ENCODE measurements around the gene UBR7.
"Not testable (repeated sequence)": the region's sequence is repeated elsewhere in the genome, so short reads cannot be mapped to it uniquely, and the experiment has no call there.

The UBR7 gene

DNA sequence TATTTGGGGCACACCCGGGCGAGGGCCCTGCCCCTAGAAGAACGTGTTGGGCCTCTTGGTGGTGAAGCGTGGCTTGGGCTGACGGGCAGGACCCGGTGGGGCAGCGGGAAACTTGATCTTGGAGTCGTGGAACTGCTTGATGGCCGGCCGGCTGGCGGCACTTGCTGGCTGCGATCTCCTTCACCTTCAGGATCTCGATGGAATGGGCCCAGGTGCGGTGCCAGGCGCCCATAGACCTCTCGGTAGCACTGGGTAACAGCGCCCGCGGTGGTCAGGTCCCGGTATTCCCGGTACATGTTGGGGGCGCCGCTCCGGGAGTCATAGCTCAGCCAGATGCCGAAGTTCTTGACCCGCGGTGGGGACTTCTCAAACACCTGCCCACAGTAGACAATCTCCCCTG lies 16.5 kb downstream of the UBR7 start:
- Mint-ChIP-seq H3K9me3 (no peaks in the 10 kb centered on the region), H3K4me1 (no peaks in the 10 kb centered on the region), H3K27ac (no peak overlapping the region), H3K36me3 (peaks cover 99% of the 10 kb centered on the region), H3K4me3 (no peak overlapping the region)
- no peak for ATAC-seq
- DNase-seq (ENCODE audit: low spot score in 2 of 2) = no peak

DNA sequence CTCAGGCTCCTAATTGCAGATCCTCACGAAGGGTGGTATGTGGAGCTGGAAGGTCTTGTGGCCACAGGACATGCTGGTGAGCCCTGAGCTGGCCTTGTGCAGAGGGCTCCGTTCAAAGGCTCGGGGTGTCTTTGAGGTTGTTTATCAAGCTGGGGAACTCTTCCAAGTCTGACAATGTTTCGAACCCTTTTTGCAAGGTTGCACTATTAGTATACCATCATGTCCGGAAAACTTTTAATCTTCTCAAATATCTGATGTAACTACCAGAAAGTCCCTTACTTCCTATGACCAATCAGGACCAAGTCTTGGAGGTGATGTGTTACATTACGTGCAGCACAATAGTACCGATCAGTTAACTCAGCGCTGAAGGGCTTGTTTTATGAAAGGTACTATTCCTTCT lies 21.5 kb downstream of the UBR7 start:
- no peak for DNase-seq (ENCODE audit: low spot score in 2 of 2)
- no peak for ATAC-seq
- Mint-ChIP-seq H3K36me3 (peaks cover 63% of the 10 kb centered on the region), H3K4me1 (peaks cover 17% of the 10 kb centered on the region), H3K9me3 (no peaks in the 10 kb centered on the region), H3K27ac (no peak overlapping the region), H3K4me3 (no peak overlapping the region)

DNA sequence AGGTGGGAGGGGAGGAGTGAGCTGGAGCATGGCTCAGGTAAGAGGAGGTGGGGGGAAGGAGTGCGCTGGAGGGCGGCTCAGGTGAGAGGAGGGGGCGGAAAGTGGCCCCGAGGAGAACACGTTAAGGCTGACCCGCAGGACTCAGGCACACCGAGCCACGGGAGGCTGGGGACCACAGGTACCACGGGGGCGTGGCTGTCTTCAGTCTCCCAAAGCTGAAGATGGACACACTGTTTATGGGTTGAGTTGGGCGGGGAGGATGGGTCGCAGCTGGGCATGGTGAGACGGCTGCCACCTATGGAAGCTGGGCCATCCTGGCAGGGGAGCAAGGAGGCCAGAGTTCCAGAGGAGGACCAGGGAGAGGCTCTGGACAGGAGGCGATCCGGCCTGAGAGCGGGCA lies 23.5 kb downstream of the UBR7 start:
- peak overlapping the region; percentile 33 for H3K4me3 Mint-ChIP-seq
- ATAC-seq = peak; percentile 25
- peaks cover 25% of the 10 kb centered on the region for H3K4me1 Mint-ChIP-seq

DNA sequence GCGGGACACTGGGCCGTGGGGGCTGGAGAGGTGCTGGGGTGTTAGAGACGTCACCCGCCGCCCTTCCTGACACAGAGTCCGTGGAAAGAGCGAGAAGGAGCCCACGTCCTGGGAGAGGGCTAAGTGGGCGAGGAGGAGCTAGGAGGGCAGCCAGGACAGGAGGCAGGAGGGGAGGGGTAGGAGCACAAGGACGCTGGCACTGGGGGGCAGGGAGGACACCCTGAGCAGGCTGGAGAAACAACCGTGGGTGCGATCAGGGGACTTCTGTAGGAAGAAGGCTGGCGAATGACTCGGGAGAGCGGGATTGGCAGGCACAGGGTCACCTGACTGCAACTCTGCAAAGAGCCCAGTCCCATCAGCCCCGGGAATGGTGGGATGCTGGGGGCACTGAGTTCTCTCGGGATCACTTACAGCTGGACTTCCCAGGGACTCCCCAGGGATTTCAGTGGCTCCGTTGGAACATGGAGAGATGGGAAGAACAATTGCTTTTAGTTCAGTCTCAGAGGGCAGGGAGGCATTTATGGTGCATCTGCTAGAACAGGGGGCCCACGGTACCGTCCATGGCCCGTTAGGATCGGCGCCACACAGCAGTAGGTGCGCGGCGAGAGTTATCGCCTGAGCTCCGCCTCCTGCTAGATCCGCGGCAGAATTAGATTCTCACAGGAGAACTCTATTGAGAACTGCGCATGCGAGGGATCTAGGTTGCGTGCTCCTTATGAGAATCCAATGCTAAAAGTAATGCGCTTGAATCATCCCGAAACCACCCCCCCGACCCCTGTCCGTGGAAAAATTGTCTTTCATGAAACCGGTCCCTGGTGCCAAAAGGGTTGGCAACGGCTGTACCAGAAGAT lies 24.3 kb downstream of the UBR7 start:
- no peak for ATAC-seq
- peaks cover 25% of the 10 kb centered on the region for H3K4me1 Mint-ChIP-seq
- H3K27ac Mint-ChIP-seq = peak overlapping the region; percentile 65
- no peak for DNase-seq (ENCODE audit: low spot score in 2 of 2)
- H3K36me3 Mint-ChIP-seq = peaks cover 35% of the 10 kb centered on the region
- no peaks in the 10 kb centered on the region for H3K9me3 Mint-ChIP-seq
- peak overlapping the region; percentile 33 for H3K4me3 Mint-ChIP-seq

More for the DNA sequence above, 23.5 kb downstream of the UBR7 start:
- no peak for DNase-seq (ENCODE audit: low spot score in 2 of 2)
- peaks cover 43% of the 10 kb centered on the region for H3K36me3 Mint-ChIP-seq
- H3K27ac Mint-ChIP-seq = peak overlapping the region; percentile 65
- no peaks in the 10 kb centered on the region for H3K9me3 Mint-ChIP-seq

DNA sequence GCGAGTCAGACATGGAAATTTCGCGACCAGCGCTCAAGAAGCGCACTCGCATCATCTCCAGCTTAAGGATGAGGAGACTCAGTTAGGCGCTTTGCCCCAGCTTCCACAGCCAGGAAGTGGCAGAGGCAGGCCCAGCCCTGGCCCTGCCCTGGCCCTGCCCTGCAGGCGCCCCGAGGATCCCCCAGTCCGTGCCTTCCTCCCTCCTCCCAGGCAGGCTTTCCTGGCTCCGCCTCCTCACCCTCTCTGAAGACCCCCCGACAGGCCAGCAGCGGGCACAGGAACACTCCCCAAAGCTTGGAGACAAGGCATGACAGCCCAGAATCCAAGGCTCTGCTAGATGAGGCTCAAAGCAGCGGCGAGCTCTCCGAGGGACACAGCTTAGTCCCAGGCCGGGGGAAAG lies 25.1 kb downstream of the UBR7 start:
- DNase-seq (ENCODE audit: low spot score in 2 of 2) = no peak
- Mint-ChIP-seq H3K4me1 (peaks cover 25% of the 10 kb centered on the region), H3K4me3 (no peak overlapping the region), H3K36me3 (peaks cover 31% of the 10 kb centered on the region), H3K27ac (no peak overlapping the region), H3K9me3 (no peaks in the 10 kb centered on the region)
- no peak for ATAC-seq

DNA sequence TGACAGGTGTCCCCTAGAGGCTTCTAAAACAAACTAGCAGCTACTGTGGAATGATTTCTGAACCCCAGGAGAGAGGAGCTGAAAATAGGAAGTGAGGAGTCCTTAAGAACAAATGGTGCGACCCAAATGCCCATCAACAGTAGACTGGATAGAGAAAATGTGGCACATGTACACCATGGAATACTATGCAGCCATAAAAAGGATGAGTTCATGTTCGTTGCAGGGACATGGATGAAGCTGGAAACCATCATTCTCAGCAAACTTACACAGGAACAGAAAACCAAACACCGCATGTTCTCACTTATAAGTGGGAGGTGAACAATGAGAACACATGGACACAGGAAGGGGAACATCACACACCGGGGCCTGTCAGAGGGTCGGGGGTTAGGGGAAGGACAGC lies 26.0 kb downstream of the UBR7 start:
- H3K4me3 Mint-ChIP-seq; DNase-seq (ENCODE audit: low spot score in 2 of 2); H3K9me3 Mint-ChIP-seq; H3K27ac Mint-ChIP-seq; ATAC-seq: not testable (repeated sequence)
- Mint-ChIP-seq H3K4me1 (peaks cover 25% of the 10 kb centered on the region), H3K36me3 (peaks cover 25% of the 10 kb centered on the region)

DNA sequence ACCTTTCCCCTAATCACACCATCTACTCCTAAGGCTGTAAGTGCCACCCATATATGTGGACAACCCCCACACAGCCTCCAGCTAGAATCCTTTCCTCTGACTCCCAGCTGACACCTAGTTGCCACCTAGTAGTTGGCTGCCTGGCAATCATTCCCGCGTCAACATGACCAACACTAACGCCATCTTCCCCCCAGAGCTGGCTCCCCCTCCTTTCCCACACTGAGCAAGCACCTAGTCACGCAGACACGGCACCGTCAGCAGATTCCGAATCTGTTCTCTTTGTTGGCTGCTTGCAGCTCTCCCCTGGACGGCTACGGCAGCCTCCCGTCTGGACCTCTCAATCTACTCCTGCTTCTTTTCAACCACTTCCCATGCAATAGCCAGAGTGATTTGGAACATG lies 27.7 kb downstream of the UBR7 start:
- Mint-ChIP-seq H3K36me3 (peaks cover 9% of the 10 kb centered on the region), H3K9me3 (no peaks in the 10 kb centered on the region), H3K27ac (peak overlapping the region; percentile 32), H3K4me1 (peaks cover 25% of the 10 kb centered on the region), H3K4me3 (no peak overlapping the region)
- peak; percentile 33 for ATAC-seq
- DNase-seq (ENCODE audit: low spot score in 2 of 2) = no peak

DNA sequence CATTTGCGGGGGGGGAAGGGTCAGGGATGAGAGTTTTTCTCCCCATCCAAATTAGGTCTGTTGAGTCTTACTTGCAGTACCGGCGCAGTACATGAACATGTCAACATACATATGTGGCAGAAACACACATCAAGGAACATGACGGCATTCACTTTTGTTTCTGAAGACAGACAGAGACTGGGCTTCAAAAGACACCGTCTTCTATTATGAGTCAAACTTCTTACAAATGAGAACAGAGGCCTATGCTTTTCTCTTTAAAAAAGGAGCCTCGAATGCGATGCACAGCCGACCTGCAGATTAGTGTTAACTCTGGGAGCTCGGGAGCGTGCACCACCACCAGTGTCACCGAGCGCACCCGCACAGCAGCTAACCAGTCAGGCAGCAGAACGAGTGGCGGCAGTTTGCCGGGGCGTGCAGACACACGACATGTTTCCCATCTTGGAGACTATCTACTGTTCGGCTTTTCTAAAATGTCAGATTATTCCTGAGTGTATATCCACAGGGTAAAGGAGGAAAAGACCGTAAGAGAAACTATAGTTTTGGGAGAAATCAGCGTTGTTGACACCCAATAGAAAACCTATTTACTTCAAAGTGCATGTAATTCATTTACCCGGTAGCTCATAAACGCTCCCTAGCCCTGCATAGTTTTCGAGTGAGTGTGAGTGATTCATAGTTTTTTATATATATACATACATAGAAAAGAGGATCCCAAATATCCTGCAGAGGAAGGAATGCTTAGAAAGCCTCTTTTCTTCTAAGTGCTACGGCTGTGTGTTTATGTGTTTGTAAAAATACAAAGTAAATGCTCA lies 33.0 kb downstream of the UBR7 start:
- Mint-ChIP-seq H3K27ac (no peak overlapping the region), H3K4me3 (no peak overlapping the region), H3K9me3 (no peaks in the 10 kb centered on the region), H3K36me3 (peaks cover 55% of the 10 kb centered on the region), H3K4me1 (peaks cover 3% of the 10 kb centered on the region)
- no peak for ATAC-seq
- DNase-seq (ENCODE audit: low spot score in 2 of 2) = no peak

DNA sequence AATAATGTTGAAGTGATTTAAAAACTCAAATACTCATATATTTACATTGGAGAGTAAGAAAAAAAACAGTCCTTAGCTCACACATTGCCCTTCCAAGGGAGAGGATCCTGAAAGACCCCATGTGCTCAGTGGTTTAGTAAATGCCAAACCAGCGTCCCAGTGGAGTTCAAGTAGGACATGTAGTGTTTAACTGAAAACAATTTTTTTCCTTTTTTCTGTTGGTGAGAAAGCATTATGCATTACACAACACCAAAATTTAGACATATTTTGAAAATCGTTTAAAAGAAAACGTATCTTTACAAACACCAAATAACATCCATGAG lies 33.6 kb downstream of the UBR7 start:
- no peak for DNase-seq (ENCODE audit: low spot score in 2 of 2)
- Mint-ChIP-seq H3K27ac (no peak overlapping the region), H3K4me3 (no peak overlapping the region), H3K36me3 (peaks cover 60% of the 10 kb centered on the region), H3K9me3 (no peaks in the 10 kb centered on the region), H3K4me1 (peaks cover under 1% of the 10 kb centered on the region)
- ATAC-seq = no peak

DNA sequence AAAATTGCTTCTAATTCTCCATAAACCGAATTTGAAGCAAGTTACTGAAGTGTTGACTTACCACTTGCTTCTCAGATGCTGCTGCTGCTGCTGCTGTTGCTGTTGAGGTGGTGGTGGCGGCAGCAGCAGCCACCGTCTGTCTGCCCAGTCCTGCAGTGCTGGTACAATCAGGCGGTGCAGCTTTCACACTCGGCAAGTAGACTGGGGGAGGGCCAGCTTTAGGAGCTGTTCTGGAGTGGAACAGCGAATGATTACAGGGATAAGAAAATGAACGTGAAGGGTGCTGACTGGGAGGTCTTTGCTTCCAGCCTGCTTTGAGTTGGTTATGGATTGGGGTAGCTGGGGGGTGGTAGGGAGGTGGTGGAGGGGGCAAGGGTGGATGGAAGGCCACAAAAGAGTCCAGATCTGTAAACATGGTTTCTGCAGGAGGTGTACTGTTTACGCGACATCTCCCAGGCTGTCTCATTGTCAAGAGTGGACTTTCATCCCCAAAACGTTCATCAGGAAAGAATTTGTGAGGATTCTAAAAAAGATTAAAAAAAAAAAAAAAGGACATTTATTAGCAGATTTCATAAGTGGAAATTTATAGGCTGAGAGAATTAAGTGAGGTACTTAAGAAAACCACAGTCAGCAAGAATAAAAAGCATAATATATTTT lies 38.8 kb downstream of the UBR7 start:
- H3K27ac Mint-ChIP-seq = peak overlapping the region; percentile 63
- no peak overlapping the region for H3K4me3 Mint-ChIP-seq
- peaks cover 84% of the 10 kb centered on the region for H3K36me3 Mint-ChIP-seq
- no peaks in the 10 kb centered on the region for H3K9me3 Mint-ChIP-seq
- no peak for DNase-seq (ENCODE audit: low spot score in 2 of 2)
- peaks cover 4% of the 10 kb centered on the region for H3K4me1 Mint-ChIP-seq
- ATAC-seq = no peak

DNA sequence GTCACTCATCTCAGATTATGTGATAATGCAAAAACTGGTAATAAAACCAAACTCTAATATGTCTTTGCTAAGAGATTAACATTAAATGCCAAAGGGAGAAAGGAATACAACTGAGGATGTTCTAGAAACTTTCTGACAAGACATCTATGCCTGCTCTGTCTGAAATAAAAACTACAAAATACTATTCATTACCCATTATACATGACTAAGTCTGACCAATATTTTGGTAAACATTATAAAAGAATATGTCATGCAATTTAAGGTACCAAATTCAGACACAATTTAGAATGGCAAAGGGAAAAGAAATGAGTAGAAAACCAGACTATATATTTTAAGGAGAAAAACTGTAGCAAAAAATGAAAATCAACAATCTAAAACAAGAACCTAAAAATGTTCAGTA lies 39.5 kb downstream of the UBR7 start:
- no peak overlapping the region for H3K4me3 Mint-ChIP-seq
- H3K36me3 Mint-ChIP-seq = peaks cover 84% of the 10 kb centered on the region
- H3K9me3 Mint-ChIP-seq = no peaks in the 10 kb centered on the region
- no peak overlapping the region for H3K27ac Mint-ChIP-seq
- peaks cover 4% of the 10 kb centered on the region for H3K4me1 Mint-ChIP-seq
- DNase-seq (ENCODE audit: low spot score in 2 of 2) (no peak), ATAC-seq (no peak)

DNA sequence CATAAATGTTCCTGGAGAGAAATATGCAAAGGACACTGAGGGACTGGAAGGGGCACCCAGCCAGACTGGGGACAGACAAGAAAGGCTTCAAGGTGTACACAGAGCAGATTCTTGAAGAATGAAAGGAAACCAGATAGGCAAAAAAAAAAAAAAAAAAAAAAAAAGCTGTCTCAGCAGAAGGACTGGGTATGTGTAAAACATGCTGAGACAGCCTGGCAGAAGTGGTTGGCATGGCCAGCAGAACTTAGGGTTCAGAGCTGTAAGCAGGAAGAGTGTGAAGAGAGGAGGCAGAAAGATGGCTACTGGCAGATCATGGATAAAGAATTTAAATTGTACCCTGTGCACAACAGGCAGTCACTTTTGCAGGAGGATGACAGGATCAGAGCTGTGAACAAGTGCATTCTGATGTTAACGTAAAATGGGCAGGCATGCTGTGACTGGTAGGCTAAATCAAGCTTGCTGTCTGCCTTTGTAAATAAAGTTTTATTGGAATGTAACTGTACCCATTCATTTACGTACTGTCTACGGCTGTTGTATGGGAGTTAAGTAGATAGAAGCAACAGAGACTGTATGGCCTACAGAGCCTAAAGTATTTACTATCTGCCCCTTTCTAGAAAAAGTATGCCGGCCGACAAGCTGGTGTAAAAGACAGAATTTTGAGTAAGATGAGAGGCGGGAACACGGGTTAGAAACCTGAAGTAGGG lies 42.2 kb downstream of the UBR7 start:
- ATAC-seq = no peak
- peaks cover 83% of the 10 kb centered on the region for H3K36me3 Mint-ChIP-seq
- no peaks in the 10 kb centered on the region for H3K9me3 Mint-ChIP-seq
- no peak for DNase-seq (ENCODE audit: low spot score in 2 of 2)
- peaks cover 4% of the 10 kb centered on the region for H3K4me1 Mint-ChIP-seq
- no peak overlapping the region for H3K4me3 Mint-ChIP-seq
- peak overlapping the region; percentile 69 for H3K27ac Mint-ChIP-seq

DNA sequence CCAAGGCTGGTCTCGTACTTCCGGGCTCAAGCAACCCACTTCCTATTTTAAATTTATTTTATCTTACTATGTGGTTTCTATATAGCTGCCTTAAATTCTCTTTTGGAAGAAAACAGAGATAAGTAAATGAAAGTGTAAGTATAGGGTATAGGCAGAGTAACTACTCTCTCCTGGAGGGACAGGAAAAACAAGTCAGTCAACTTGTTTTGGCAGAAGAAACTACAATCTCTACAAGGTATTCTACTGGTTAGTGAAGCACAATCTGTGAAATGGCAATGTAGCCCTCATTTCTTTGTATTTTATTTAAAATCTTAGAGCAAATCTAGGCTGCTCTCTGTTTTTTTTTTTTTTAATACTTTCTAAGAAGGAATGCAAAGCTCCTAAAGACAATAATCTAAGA lies 55.4 kb downstream of the UBR7 start:
- H3K9me3 Mint-ChIP-seq = no peaks in the 10 kb centered on the region
- peaks cover 12% of the 10 kb centered on the region for H3K4me1 Mint-ChIP-seq
- no peak overlapping the region for H3K27ac Mint-ChIP-seq
- H3K36me3 Mint-ChIP-seq = peaks cover 50% of the 10 kb centered on the region
- H3K4me3 Mint-ChIP-seq = no peak overlapping the region
- DNase-seq (ENCODE audit: low spot score in 2 of 2) = no peak
- no peak for ATAC-seq

DNA sequence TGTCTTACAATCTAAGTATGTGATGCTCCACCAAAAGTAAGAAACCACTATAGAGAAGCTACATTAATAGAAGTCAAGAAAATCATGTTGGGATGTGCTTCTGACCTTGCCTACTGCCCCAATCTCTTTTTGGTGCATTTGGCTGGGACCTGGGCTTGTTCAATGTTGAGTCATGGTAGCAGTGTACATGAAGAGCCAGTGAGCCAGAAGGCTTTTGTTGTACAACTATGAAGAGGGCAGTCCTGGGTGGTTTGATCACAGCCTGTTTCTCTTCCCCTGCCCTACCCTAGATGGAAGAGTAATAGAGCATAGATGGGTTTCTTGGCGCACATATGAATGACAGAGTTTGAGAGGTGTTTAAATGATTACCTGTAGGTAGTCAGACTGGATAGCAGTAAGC lies 56.4 kb downstream of the UBR7 start:
- ATAC-seq (no peak), DNase-seq (ENCODE audit: low spot score in 2 of 2) (no peak)
- Mint-ChIP-seq H3K27ac (peak overlapping the region; percentile 39), H3K9me3 (no peaks in the 10 kb centered on the region), H3K4me3 (no peak overlapping the region), H3K36me3 (peaks cover 42% of the 10 kb centered on the region), H3K4me1 (peaks cover 18% of the 10 kb centered on the region)

DNA sequence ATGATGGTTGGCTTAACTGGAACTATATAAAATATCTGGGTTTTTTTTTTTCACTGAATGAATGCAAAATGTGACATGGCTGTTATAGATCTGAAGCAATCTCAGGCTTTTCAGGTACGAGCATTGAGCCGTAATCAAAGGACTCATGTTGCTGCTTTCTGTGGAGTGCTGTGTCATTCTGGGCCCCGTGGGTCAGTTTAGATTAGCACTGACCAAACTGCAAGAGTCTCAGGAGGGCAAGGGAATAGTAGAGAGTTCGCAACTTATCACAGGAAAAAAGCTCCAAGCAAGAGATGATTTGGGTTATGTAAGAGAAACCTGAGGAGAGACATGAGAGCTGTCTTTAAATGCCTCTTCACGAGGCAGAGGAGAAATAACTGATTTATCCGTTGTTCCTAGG lies 59.1 kb downstream of the UBR7 start:
- Mint-ChIP-seq H3K4me1 (peaks cover 22% of the 10 kb centered on the region), H3K27ac (no peak overlapping the region), H3K9me3 (no peaks in the 10 kb centered on the region), H3K36me3 (peaks cover 31% of the 10 kb centered on the region), H3K4me3 (no peak overlapping the region)
- no peak for ATAC-seq
- DNase-seq (ENCODE audit: low spot score in 2 of 2) = no peak

Data from stimulated activated effector memory CD8-positive, alpha-beta T cell treated with anti-CD3 and anti-CD28 coated beads, Interleukin-12 subunit alpha, Interleukin-12 subunit beta, amount 100 ng/mL, for 72 hours (primary cell).